Ramos (cell line): ENCODE data around the gene BLMH.

Source experiments
- in situ Hi-C: fragments of 300-500 bp; cut with MboI; formaldehyde crosslinking; loops from one replicate; pipeline ENCODE4 v1.14.3; 2022; ENCODE audit warnings: low sequenced_read_pairs; ENCODE audit not compliant: unreplicated experiment

The BLMH gene

GRCh38 chr17:30256756-30257506 lies 34.8 kb downstream of the BLMH start:
- in situ Hi-C loops = no loop called here

- in situ Hi-C loops = no loop called here
Observed at GRCh38 chr17:30254150-30254549, 37.6 kb downstream of the BLMH start.

- in situ Hi-C loops = no loop called here
Observed at GRCh38 chr17:30253312-30253711, 38.4 kb downstream of the BLMH start.

GRCh38 chr17:30251931-30252330 lies 39.8 kb downstream of the BLMH start:
- in situ Hi-C loops = no loop called here

GRCh38 chr17:30249460-30249859 lies 42.3 kb downstream of the BLMH start:
- in situ Hi-C loops = no loop called here

- in situ Hi-C loops = no loop called here
Observed at GRCh38 chr17:30248786-30249185, 43.0 kb downstream of the BLMH start.

GRCh38 chr17:30246460-30246859 lies 45.3 kb downstream of the BLMH start:
- in situ Hi-C loops = no loop called here

- in situ Hi-C loops = no loop called here
Observed at GRCh38 chr17:30244853-30245385, 46.8 kb downstream of the BLMH start.

GRCh38 chr17:30243568-30243967 lies 48.2 kb downstream of the BLMH start:
- in situ Hi-C loops = no loop called here

- in situ Hi-C loops = no loop called here
Observed at GRCh38 chr17:30243002-30243401, 48.7 kb downstream of the BLMH start.

- in situ Hi-C loops = no loop called here
Observed at GRCh38 chr17:30241051-30241450, 50.7 kb downstream of the BLMH start.

- in situ Hi-C loops = no loop called here
Observed at GRCh38 chr17:30240177-30240576, 51.6 kb downstream of the BLMH start.

GRCh38 chr17:30239089-30239462 lies 52.7 kb downstream of the BLMH start:
- in situ Hi-C loops = no loop called here

GRCh38 chr17:30238387-30239088 lies 53.2 kb downstream of the BLMH start:
- in situ Hi-C loops = no loop called here

GRCh38 chr17:30238003-30238344 lies 53.8 kb downstream of the BLMH start:
- in situ Hi-C loops = no loop called here

GRCh38 chr17:30237296-30238002 lies 54.3 kb downstream of the BLMH start:
- in situ Hi-C loops = no loop called here

- in situ Hi-C loops = no loop called here
Observed at GRCh38 chr17:30236766-30237165, 55.0 kb downstream of the BLMH start.

GRCh38 chr17:30236297-30236624 lies 55.5 kb downstream of the BLMH start:
- in situ Hi-C loops = no loop called here

- in situ Hi-C loops = no loop called here
Observed at GRCh38 chr17:30235386-30236296, 56.1 kb downstream of the BLMH start, which contains the start of gene SLC6A4. Gene SLC6A4 (minus strand): TSS chr17:30235697. CDS start chr17:30221958, 13,739 bp downstream.

GRCh38 chr17:30234964-30235363 lies 56.8 kb downstream of the BLMH start:
- in situ Hi-C loops = no loop called here
